Uterus (tissue), 2 donors: ENCODE measurements around the gene SAA2.

Experiments used
- POLR2A ChIP-seq, 2 donors: fragments of 450-650 bp; IDR thresholded peaks; one replicate each; pipeline ENCODE4 v1.6.1; 2016; ENCODE audit warnings: antibody characterized with exemption in 2 of 2, mild to moderate bottlenecking in 1 of 2, moderate library complexity in 1 of 2
- TF ChIP-seq, protein P1 (sequence below), 4 experiments: fragments of 200-600 bp in 2 of 4; fragments of 450-650 bp in 2 of 4; sonication (generic) in 2 of 4; IDR thresholded peaks; one replicate each; pipeline ENCODE4 v1.5.1; 2016 to 2019; ENCODE audit warnings: antibody characterized with exemption in 4 of 4, mild to moderate bottlenecking in 2 of 4, moderate library complexity in 1 of 4

- TF ChIP-seq, protein P1, sequence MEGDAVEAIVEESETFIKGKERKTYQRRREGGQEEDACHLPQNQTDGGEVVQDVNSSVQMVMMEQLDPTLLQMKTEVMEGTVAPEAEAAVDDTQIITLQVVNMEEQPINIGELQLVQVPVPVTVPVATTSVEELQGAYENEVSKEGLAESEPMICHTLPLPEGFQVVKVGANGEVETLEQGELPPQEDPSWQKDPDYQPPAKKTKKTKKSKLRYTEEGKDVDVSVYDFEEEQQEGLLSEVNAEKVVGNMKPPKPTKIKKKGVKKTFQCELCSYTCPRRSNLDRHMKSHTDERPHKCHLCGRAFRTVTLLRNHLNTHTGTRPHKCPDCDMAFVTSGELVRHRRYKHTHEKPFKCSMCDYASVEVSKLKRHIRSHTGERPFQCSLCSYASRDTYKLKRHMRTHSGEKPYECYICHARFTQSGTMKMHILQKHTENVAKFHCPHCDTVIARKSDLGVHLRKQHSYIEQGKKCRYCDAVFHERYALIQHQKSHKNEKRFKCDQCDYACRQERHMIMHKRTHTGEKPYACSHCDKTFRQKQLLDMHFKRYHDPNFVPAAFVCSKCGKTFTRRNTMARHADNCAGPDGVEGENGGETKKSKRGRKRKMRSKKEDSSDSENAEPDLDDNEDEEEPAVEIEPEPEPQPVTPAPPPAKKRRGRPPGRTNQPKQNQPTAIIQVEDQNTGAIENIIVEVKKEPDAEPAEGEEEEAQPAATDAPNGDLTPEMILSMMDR (IDR thresholded peaks at IDR 0.05), result no peak
- no peak for TF ChIP-seq POLR2A (IDR thresholded peaks at IDR 0.05)
Observed at GRCh38 chr11:18236664-18237356, 11.7 kb downstream of the SAA2 start, which contains the start of gene SAA4.
